H1 (cell line): ENCODE measurements around the gene IRAG1. TPM values are rescaled to one million over a fixed set of nuclear protein-coding genes. Genes with fewer than 3 reads are reported as not detected.

Experiments
- CTCF ChIA-PET: fragments of 300-600 bp; sonication (Branson Sonifier 250); formaldehyde crosslinking; loops from one replicate; lab custom pipeline; 2021; ENCODE audit not compliant: partially characterized antibody; lab: Charles Lee
- POLR2A ChIA-PET: fragments of 300-600 bp; sonication (Branson Sonifier 250); formaldehyde crosslinking; loops from one replicate; lab custom pipeline; 2021; ENCODE audit warnings: inconsistent platforms; ENCODE audit not compliant: partially characterized antibody; lab: Charles Lee
- DNase-seq, 2 experiments: peaks; one replicate each; pipeline versions ENCODE4 v3.0.0 to v3.0.0-alpha.2; 2010 to 2022; ENCODE audit warnings: low spot score in 2 of 2, low read depth in 1 of 2, mixed read lengths in 1 of 2
- FAIRE-seq: peaks from 2 replicates; lab custom pipeline; 2011; peaks lifted over from hg19 to GRCh38; lab: Jason Lieb, UNC
- H2AFZ ChIP-seq: 2 replicates; pipeline ENCODE4 v1.8.1; 2012; ENCODE audit warnings: low read length, inconsistent platforms
- H2AK5ac ChIP-seq: 2 replicates; pipeline ENCODE4 v1.6.1; 2013; ENCODE audit warnings: low read depth, low read length
- H2BK120ac ChIP-seq: replicated peaks from 2 replicates; pipeline ENCODE3; 2013; ENCODE audit warnings: low read depth, low read length, inconsistent platforms
- H2BK12ac ChIP-seq: 2 replicates; pipeline ENCODE4 v1.6.1; 2013; ENCODE audit warnings: low read depth, low read length
- H2BK15ac ChIP-seq: 2 replicates; pipeline ENCODE4 v1.6.1; 2013; ENCODE audit warnings: low read length
- H2BK20ac ChIP-seq: 2 replicates; pipeline ENCODE4 v1.6.1; 2013; ENCODE audit warnings: low read length
- H2BK5ac ChIP-seq: 2 replicates; pipeline ENCODE4 v1.6.1; 2013; ENCODE audit warnings: low read depth, low read length
- H3K14ac ChIP-seq: 2 replicates; pipeline ENCODE4 v1.6.1; 2013; ENCODE audit warnings: inconsistent platforms; ENCODE audit not compliant: insufficient read length
- H3K18ac ChIP-seq: 2 replicates; pipeline ENCODE4 v1.6.1; 2013; ENCODE audit warnings: low read length; ENCODE audit errors: extremely low read depth
- H3K23ac ChIP-seq: 2 replicates; pipeline ENCODE4 v1.6.1; 2013; ENCODE audit warnings: inconsistent platforms; ENCODE audit not compliant: insufficient read length
- H3K23me2 ChIP-seq: 2 replicates; pipeline ENCODE4 v1.6.1; 2013; ENCODE audit warnings: low read depth, low read length
- H3K27ac ChIP-seq: 2 replicates; pipeline ENCODE4 v1.6.1; 2011; ENCODE audit warnings: low read depth, low read length, inconsistent platforms
- H3K27me3 ChIP-seq, 4 experiments: replicated peaks in 1 of 4; 1 replicate in 1 of 4; 2 replicates in 3 of 4; pipeline versions ENCODE4 v1.6.1 to v1.8.1; 2011 to 2013; ENCODE audit warnings: low read length in 3 of 4, mild to moderate bottlenecking in 3 of 4, inconsistent platforms in 2 of 4, mixed read lengths in 2 of 4, moderate library complexity in 1 of 4; ENCODE audit not compliant: control insufficient read depth in 3 of 4, insufficient read depth in 3 of 4; ENCODE audit errors: extremely low read depth in 1 of 4
- H3K36me3 ChIP-seq, 4 experiments: 2 replicates each; pipeline versions ENCODE4 v1.6.1 to v1.8.1; 2011 to 2013; ENCODE audit warnings: mild to moderate bottlenecking in 4 of 4, low read length in 3 of 4, moderate library complexity in 2 of 4, control low read depth in 1 of 4, inconsistent platforms in 1 of 4; ENCODE audit not compliant: insufficient read depth in 4 of 4, control insufficient read depth in 2 of 4
- H3K4ac ChIP-seq: replicated peaks from 2 replicates; pipeline ENCODE3; 2013; ENCODE audit warnings: low read length, low read depth, mixed read lengths, inconsistent platforms; ENCODE audit not compliant: insufficient read length
- H3K4me1 ChIP-seq, 4 experiments: replicated peaks in 1 of 4; 1 replicate in 1 of 4; 2 replicates in 3 of 4; pipeline versions ENCODE4 v1.6.1 to v1.8.1; 2011 to 2013; ENCODE audit warnings: low read length in 3 of 4, inconsistent platforms in 2 of 4, mixed read lengths in 1 of 4; ENCODE audit not compliant: insufficient read depth in 4 of 4, control insufficient read depth in 3 of 4
- H3K4me2 ChIP-seq, 2 experiments: 2 replicates each; pipeline versions ENCODE4 v1.6.1 to v1.8.1; 2011 to 2013; ENCODE audit warnings: low read depth in 2 of 2, low read length in 2 of 2, control low read depth in 1 of 2, inconsistent platforms in 1 of 2, mild to moderate bottlenecking in 1 of 2; ENCODE audit not compliant: insufficient read depth in 1 of 2
- H3K4me3 ChIP-seq, 4 experiments: fragments of 200-600, 300-600 bp in 1 of 4; sonication (generic), shearing (Covaris generic), sonication (Bioruptor Twin) in 1 of 4; 2 replicates each; pipeline versions ENCODE4 v1.5.1 to v1.8.1; 2011 to 2016; ENCODE audit warnings: low read length in 4 of 4, low read depth in 3 of 4, control low read depth in 2 of 4, inconsistent platforms in 2 of 4, mild to moderate bottlenecking in 2 of 4, mixed read lengths in 1 of 4, moderate library complexity in 1 of 4; ENCODE audit not compliant: insufficient read depth in 2 of 4; ENCODE audit errors: extremely low read depth in 1 of 4
- H3K56ac ChIP-seq: replicated peaks from 2 replicates; pipeline ENCODE3; 2013; ENCODE audit warnings: low read depth, mild to moderate bottlenecking, mixed read lengths, low read length, inconsistent platforms; ENCODE audit not compliant: insufficient read length
- H3K79me1 ChIP-seq: 2 replicates; pipeline ENCODE4 v1.6.1; 2013; ENCODE audit warnings: low read depth, low read length, control low read depth
- H3K79me2 ChIP-seq, 2 experiments: 2 replicates each; pipeline versions ENCODE4 v1.6.1 to v1.8.1; 2012 to 2013; ENCODE audit warnings: low read length in 2 of 2, mild to moderate bottlenecking in 2 of 2, inconsistent platforms in 1 of 2; ENCODE audit not compliant: insufficient read depth in 2 of 2, control insufficient read depth in 1 of 2
- H3K9ac ChIP-seq, 4 experiments: replicated peaks in 1 of 4; 1 replicate in 1 of 4; 2 replicates in 3 of 4; pipeline versions ENCODE4 v1.6.1 to v1.8.1; 2011 to 2013; ENCODE audit warnings: low read depth in 3 of 4, low read length in 3 of 4, control low read depth in 2 of 4, mild to moderate bottlenecking in 2 of 4, moderate library complexity in 2 of 4, inconsistent platforms in 1 of 4; ENCODE audit errors: extremely low read depth in 1 of 4
- H3K9me3 ChIP-seq, 2 experiments: 2 replicates each; pipeline versions ENCODE4 v1.6.1 to v1.8.1; 2012 to 2013; ENCODE audit warnings: mild to moderate bottlenecking in 2 of 2, moderate library complexity in 2 of 2, control low read depth in 1 of 2, inconsistent platforms in 1 of 2, low read depth in 1 of 2, low read length in 1 of 2, mixed read lengths in 1 of 2; ENCODE audit not compliant: insufficient read depth in 2 of 2
- H4K20me1 ChIP-seq, 2 experiments: replicated peaks in 1 of 2; 2 replicates each; pipeline versions ENCODE3 to v1.8.1; 2011 to 2013; ENCODE audit warnings: inconsistent platforms in 2 of 2, low read length in 2 of 2, mild to moderate bottlenecking in 1 of 2; ENCODE audit not compliant: insufficient read depth in 2 of 2, control insufficient read depth in 1 of 2
- H4K5ac ChIP-seq: 2 replicates; pipeline ENCODE4 v1.6.1; 2013; ENCODE audit warnings: low read length, low read depth, mixed read lengths, inconsistent platforms; ENCODE audit not compliant: insufficient read length
- H4K8ac ChIP-seq: 2 replicates; pipeline ENCODE4 v1.8.0; 2013; ENCODE audit warnings: mild to moderate bottlenecking, moderate library complexity, low read length, inconsistent platforms; ENCODE audit not compliant: insufficient read depth; ENCODE audit errors: extremely low read depth
- H4K91ac ChIP-seq: replicated peaks from 2 replicates; pipeline ENCODE3; 2013; ENCODE audit warnings: low read length, mixed read lengths, inconsistent platforms; ENCODE audit not compliant: insufficient read length
- CBX5 ChIP-seq: fragments of 300-800, 300-1000 bp; sonication (generic); IDR thresholded peaks from 2 replicates; pipeline ENCODE4 v1.7.1; 2016; ENCODE audit warnings: antibody characterized with exemption, low read length, low read depth
- POLR2A ChIP-seq, 2 experiments: IDR thresholded peaks; 1 replicate in 1 of 2; 2 replicates in 1 of 2; pipeline ENCODE4 v1.6.1; 2011; ENCODE audit warnings: low read depth in 2 of 2, low read length in 2 of 2, mild to moderate bottlenecking in 2 of 2; ENCODE audit errors: control extremely low read depth in 1 of 2
- RFX5 ChIP-seq: IDR thresholded peaks from 2 replicates; pipeline ENCODE4 v1.6.1; 2011; ENCODE audit warnings: low read depth, low read length, improper control_type of control experiment, borderline replicate concordance
- SRF ChIP-seq: IDR thresholded peaks from 2 replicates; pipeline ENCODE4 v1.6.1; 2011; ENCODE audit warnings: mild to moderate bottlenecking, low read depth, low read length, moderate library complexity
- WGBS, 2 experiments: shearing (Covaris generic) in 1 of 2; methylation state at CpG; one replicate each; pipeline versions ENCODE4 v1.1.6 to v1.1.7; 2013 to 2015; ENCODE audit warnings: low lambda C conversion rate in 2 of 2, mixed read lengths in 2 of 2, inconsistent platforms in 1 of 2, low coverage in 1 of 2, missing lambda C conversion rate in 1 of 2; ENCODE audit not compliant: insufficient replicate concordance in 2 of 2, insufficient coverage in 1 of 2, insufficient read length in 1 of 2; ENCODE audit errors: extremely low coverage in 1 of 2, missing lambda C conversion rate in 1 of 2; 5-methylcytosine and 5-hydroxymethylcytosine counted together
- polyA plus RNA-seq, 7 experiments: library from polyadenylated mRNA; depleted of rRNA in 3 of 7; stranded (reverse) in 5 of 7; unstranded in 2 of 7; fragments of >200 nt in 5 of 7; fragments of 200-250 nt in 2 of 7; gene quantifications; 1 replicate in 5 of 7; 2 replicates in 1 of 7; 4 replicates in 1 of 7; pipeline versions ENCODE4 v1.2.1 to v1.2.3, GENCODE V29; 2011 to 2013; ENCODE audit warnings: missing spikeins in 2 of 7, mixed read lengths in 2 of 7
- total RNA-seq: library from RNA; stranded (reverse); fragmentation: NEBNext Ultra II Directional; extraction: Animal tissue kit (Norgen Biotek cat#: 25700); gene quantifications from 2 replicates; pipeline ENCODE4 v1.2.1, GENCODE V29; 2021
- TF ChIP-seq, protein P1 (sequence below), 3 experiments: IDR thresholded peaks; 1 replicate in 2 of 3; 2 replicates in 1 of 3; pipeline versions ENCODE4 v1.5.1 to v1.6.1; 2011; ENCODE audit warnings: low read length in 3 of 3, mild to moderate bottlenecking in 3 of 3, inconsistent platforms in 2 of 3, low read depth in 1 of 3, moderate library complexity in 1 of 3; ENCODE audit not compliant: insufficient read depth in 1 of 3; ENCODE audit errors: control extremely low read depth in 1 of 3

IRAG1 gene
- total and polyA plus RNA-seq, 2 of the 8 experiments (the other 6 are each of a cell fraction or from before 2014, with no cell fraction given): 1.8 to 2.7 TPM

- POLR2A ChIA-PET: no interaction called here
- Histone ChIP-seq H3K4me2 (no peak overlapping the region), H3K9ac (no peak overlapping the region), H2BK15ac (no peak overlapping the region), H4K91ac (no peak overlapping the region), H2AK5ac (no peak overlapping the region), H4K5ac (no peak overlapping the region), H3K79me2 (no peaks in the 10 kb centered on the region), H3K23me2 (no peaks in the 10 kb centered on the region; the same call in 1 of the 2 replicates), H2BK5ac (no peak overlapping the region), H3K18ac (no peak overlapping the region), H3K27ac (no peak overlapping the region), H4K20me1 (no peaks in the 10 kb centered on the region), H3K4me1 (no peaks in the 10 kb centered on the region), H3K79me1 (no peaks in the 10 kb centered on the region), H2BK12ac (no peak overlapping the region), H3K4ac (no peak overlapping the region), H2BK120ac (no peak overlapping the region), H3K56ac (no peak overlapping the region), H3K14ac (no peak overlapping the region), H2BK20ac (no peak overlapping the region), H4K8ac (no peak overlapping the region), H3K9me3 (no peaks in the 10 kb centered on the region), H3K4me3 (no peak overlapping the region), H3K36me3 (no peaks in the 10 kb centered on the region), H3K23ac (no peak overlapping the region), H2AFZ (no peak overlapping the region), H3K27me3 (no peaks in the 10 kb centered on the region)
- FAIRE-seq (no peak), DNase-seq (no peak)
- WGBS, 2 experiments: 75% methylated on average over 5 of the region's 5 CpGs; no CpG with 5 or more reads in 1 of the 2 experiments
- CTCF ChIA-PET: interaction anchor here (0.7 to 10.1 kb wide), 5 partner anchors 9 to 18 kb away, joined by 3 to 92 read pairs (median 3); no protein-coding TSS in a partner anchor
- TF ChIP-seq, protein P1, sequence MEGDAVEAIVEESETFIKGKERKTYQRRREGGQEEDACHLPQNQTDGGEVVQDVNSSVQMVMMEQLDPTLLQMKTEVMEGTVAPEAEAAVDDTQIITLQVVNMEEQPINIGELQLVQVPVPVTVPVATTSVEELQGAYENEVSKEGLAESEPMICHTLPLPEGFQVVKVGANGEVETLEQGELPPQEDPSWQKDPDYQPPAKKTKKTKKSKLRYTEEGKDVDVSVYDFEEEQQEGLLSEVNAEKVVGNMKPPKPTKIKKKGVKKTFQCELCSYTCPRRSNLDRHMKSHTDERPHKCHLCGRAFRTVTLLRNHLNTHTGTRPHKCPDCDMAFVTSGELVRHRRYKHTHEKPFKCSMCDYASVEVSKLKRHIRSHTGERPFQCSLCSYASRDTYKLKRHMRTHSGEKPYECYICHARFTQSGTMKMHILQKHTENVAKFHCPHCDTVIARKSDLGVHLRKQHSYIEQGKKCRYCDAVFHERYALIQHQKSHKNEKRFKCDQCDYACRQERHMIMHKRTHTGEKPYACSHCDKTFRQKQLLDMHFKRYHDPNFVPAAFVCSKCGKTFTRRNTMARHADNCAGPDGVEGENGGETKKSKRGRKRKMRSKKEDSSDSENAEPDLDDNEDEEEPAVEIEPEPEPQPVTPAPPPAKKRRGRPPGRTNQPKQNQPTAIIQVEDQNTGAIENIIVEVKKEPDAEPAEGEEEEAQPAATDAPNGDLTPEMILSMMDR (IDR thresholded peaks at IDR 0.05; ENCODE audit: control extremely low read depth in 1 of 3, insufficient read depth in 1 of 3, low read depth in 1 of 3, low read length in 3 of 3): no peak
- TF ChIP-seq SRF (no peak), POLR2A (IDR thresholded peaks at IDR 0.05; ENCODE audit: control extremely low read depth in 1 of 2, low read depth in 2 of 2, low read length in 2 of 2) (no peak), CBX5 (no peak), RFX5 (no peak)
These were observed 24.1 kb downstream of the IRAG1 start for GRCh38 chr11:10669258-10670033.
